H1 (cell line): ENCODE measurements around the gene PTGFR. TPM values are rescaled to one million over a fixed set of nuclear protein-coding genes. Genes with fewer than 3 reads are reported as not detected.

Source experiments
- CTCF ChIA-PET: fragments of 300-600 bp; sonication (Branson Sonifier 250); formaldehyde crosslinking; loops from one replicate; lab custom pipeline; 2021; ENCODE audit not compliant: partially characterized antibody; lab: Charles Lee
- POLR2A ChIA-PET: fragments of 300-600 bp; sonication (Branson Sonifier 250); formaldehyde crosslinking; loops from one replicate; lab custom pipeline; 2021; ENCODE audit warnings: inconsistent platforms; ENCODE audit not compliant: partially characterized antibody; lab: Charles Lee
- DNase-seq, 2 experiments: peaks; one replicate each; pipeline versions ENCODE4 v3.0.0 to v3.0.0-alpha.2; 2010 to 2022; ENCODE audit warnings: low spot score in 2 of 2, low read depth in 1 of 2, mixed read lengths in 1 of 2
- FAIRE-seq: peaks from 2 replicates; lab custom pipeline; 2011; peaks lifted over from hg19 to GRCh38; lab: Jason Lieb, UNC
- H2AFZ ChIP-seq: 2 replicates; pipeline ENCODE4 v1.8.1; 2012; ENCODE audit warnings: low read length, inconsistent platforms
- H2AK5ac ChIP-seq: 2 replicates; pipeline ENCODE4 v1.6.1; 2013; ENCODE audit warnings: low read depth, low read length
- H2BK120ac ChIP-seq: replicated peaks from 2 replicates; pipeline ENCODE3; 2013; ENCODE audit warnings: low read depth, low read length, inconsistent platforms
- H2BK12ac ChIP-seq: 2 replicates; pipeline ENCODE4 v1.6.1; 2013; ENCODE audit warnings: low read depth, low read length
- H2BK15ac ChIP-seq: 2 replicates; pipeline ENCODE4 v1.6.1; 2013; ENCODE audit warnings: low read length
- H2BK20ac ChIP-seq: 2 replicates; pipeline ENCODE4 v1.6.1; 2013; ENCODE audit warnings: low read length
- H2BK5ac ChIP-seq: 2 replicates; pipeline ENCODE4 v1.6.1; 2013; ENCODE audit warnings: low read depth, low read length
- H3K14ac ChIP-seq: 2 replicates; pipeline ENCODE4 v1.6.1; 2013; ENCODE audit warnings: inconsistent platforms; ENCODE audit not compliant: insufficient read length
- H3K18ac ChIP-seq: 2 replicates; pipeline ENCODE4 v1.6.1; 2013; ENCODE audit warnings: low read length; ENCODE audit errors: extremely low read depth
- H3K23ac ChIP-seq: 2 replicates; pipeline ENCODE4 v1.6.1; 2013; ENCODE audit warnings: inconsistent platforms; ENCODE audit not compliant: insufficient read length
- H3K23me2 ChIP-seq: 2 replicates; pipeline ENCODE4 v1.6.1; 2013; ENCODE audit warnings: low read depth, low read length
- H3K27ac ChIP-seq: 2 replicates; pipeline ENCODE4 v1.6.1; 2011; ENCODE audit warnings: low read depth, low read length, inconsistent platforms
- H3K27me3 ChIP-seq, 4 experiments: replicated peaks in 1 of 4; 1 replicate in 1 of 4; 2 replicates in 3 of 4; pipeline versions ENCODE4 v1.6.1 to v1.8.1; 2011 to 2013; ENCODE audit warnings: low read length in 3 of 4, mild to moderate bottlenecking in 3 of 4, inconsistent platforms in 2 of 4, mixed read lengths in 2 of 4, moderate library complexity in 1 of 4; ENCODE audit not compliant: control insufficient read depth in 3 of 4, insufficient read depth in 3 of 4; ENCODE audit errors: extremely low read depth in 1 of 4
- H3K36me3 ChIP-seq, 4 experiments: 2 replicates each; pipeline versions ENCODE4 v1.6.1 to v1.8.1; 2011 to 2013; ENCODE audit warnings: mild to moderate bottlenecking in 4 of 4, low read length in 3 of 4, moderate library complexity in 2 of 4, control low read depth in 1 of 4, inconsistent platforms in 1 of 4; ENCODE audit not compliant: insufficient read depth in 4 of 4, control insufficient read depth in 2 of 4
- H3K4ac ChIP-seq: replicated peaks from 2 replicates; pipeline ENCODE3; 2013; ENCODE audit warnings: low read length, low read depth, mixed read lengths, inconsistent platforms; ENCODE audit not compliant: insufficient read length
- H3K4me1 ChIP-seq, 4 experiments: replicated peaks in 1 of 4; 1 replicate in 1 of 4; 2 replicates in 3 of 4; pipeline versions ENCODE4 v1.6.1 to v1.8.1; 2011 to 2013; ENCODE audit warnings: low read length in 3 of 4, inconsistent platforms in 2 of 4, mixed read lengths in 1 of 4; ENCODE audit not compliant: insufficient read depth in 4 of 4, control insufficient read depth in 3 of 4
- H3K4me2 ChIP-seq, 2 experiments: 2 replicates each; pipeline versions ENCODE4 v1.6.1 to v1.8.1; 2011 to 2013; ENCODE audit warnings: low read depth in 2 of 2, low read length in 2 of 2, control low read depth in 1 of 2, inconsistent platforms in 1 of 2, mild to moderate bottlenecking in 1 of 2; ENCODE audit not compliant: insufficient read depth in 1 of 2
- H3K4me3 ChIP-seq, 4 experiments: fragments of 200-600, 300-600 bp in 1 of 4; sonication (generic), shearing (Covaris generic), sonication (Bioruptor Twin) in 1 of 4; 2 replicates each; pipeline versions ENCODE4 v1.5.1 to v1.8.1; 2011 to 2016; ENCODE audit warnings: low read length in 4 of 4, low read depth in 3 of 4, control low read depth in 2 of 4, inconsistent platforms in 2 of 4, mild to moderate bottlenecking in 2 of 4, mixed read lengths in 1 of 4, moderate library complexity in 1 of 4; ENCODE audit not compliant: insufficient read depth in 2 of 4; ENCODE audit errors: extremely low read depth in 1 of 4
- H3K56ac ChIP-seq: replicated peaks from 2 replicates; pipeline ENCODE3; 2013; ENCODE audit warnings: low read depth, mild to moderate bottlenecking, mixed read lengths, low read length, inconsistent platforms; ENCODE audit not compliant: insufficient read length
- H3K79me1 ChIP-seq: 2 replicates; pipeline ENCODE4 v1.6.1; 2013; ENCODE audit warnings: low read depth, low read length, control low read depth
- H3K79me2 ChIP-seq, 2 experiments: 2 replicates each; pipeline versions ENCODE4 v1.6.1 to v1.8.1; 2012 to 2013; ENCODE audit warnings: low read length in 2 of 2, mild to moderate bottlenecking in 2 of 2, inconsistent platforms in 1 of 2; ENCODE audit not compliant: insufficient read depth in 2 of 2, control insufficient read depth in 1 of 2
- H3K9ac ChIP-seq, 4 experiments: replicated peaks in 1 of 4; 1 replicate in 1 of 4; 2 replicates in 3 of 4; pipeline versions ENCODE4 v1.6.1 to v1.8.1; 2011 to 2013; ENCODE audit warnings: low read depth in 3 of 4, low read length in 3 of 4, control low read depth in 2 of 4, mild to moderate bottlenecking in 2 of 4, moderate library complexity in 2 of 4, inconsistent platforms in 1 of 4; ENCODE audit errors: extremely low read depth in 1 of 4
- H3K9me3 ChIP-seq, 2 experiments: 2 replicates each; pipeline versions ENCODE4 v1.6.1 to v1.8.1; 2012 to 2013; ENCODE audit warnings: mild to moderate bottlenecking in 2 of 2, moderate library complexity in 2 of 2, control low read depth in 1 of 2, inconsistent platforms in 1 of 2, low read depth in 1 of 2, low read length in 1 of 2, mixed read lengths in 1 of 2; ENCODE audit not compliant: insufficient read depth in 2 of 2
- H4K20me1 ChIP-seq, 2 experiments: replicated peaks in 1 of 2; 2 replicates each; pipeline versions ENCODE3 to v1.8.1; 2011 to 2013; ENCODE audit warnings: inconsistent platforms in 2 of 2, low read length in 2 of 2, mild to moderate bottlenecking in 1 of 2; ENCODE audit not compliant: insufficient read depth in 2 of 2, control insufficient read depth in 1 of 2
- H4K5ac ChIP-seq: 2 replicates; pipeline ENCODE4 v1.6.1; 2013; ENCODE audit warnings: low read length, low read depth, mixed read lengths, inconsistent platforms; ENCODE audit not compliant: insufficient read length
- H4K8ac ChIP-seq: 2 replicates; pipeline ENCODE4 v1.8.0; 2013; ENCODE audit warnings: mild to moderate bottlenecking, moderate library complexity, low read length, inconsistent platforms; ENCODE audit not compliant: insufficient read depth; ENCODE audit errors: extremely low read depth
- H4K91ac ChIP-seq: replicated peaks from 2 replicates; pipeline ENCODE3; 2013; ENCODE audit warnings: low read length, mixed read lengths, inconsistent platforms; ENCODE audit not compliant: insufficient read length
- ASH2L ChIP-seq: fragments of 200-600, 300-600 bp; sonication (generic); IDR thresholded peaks from one replicate; pipeline ENCODE4 v1.7.1; 2017; ENCODE audit warnings: low read length
- CBX5 ChIP-seq: fragments of 300-800, 300-1000 bp; sonication (generic); IDR thresholded peaks from 2 replicates; pipeline ENCODE4 v1.7.1; 2016; ENCODE audit warnings: antibody characterized with exemption, low read length, low read depth
- CBX8 ChIP-seq: fragments of 300-800, 300-1000 bp; sonication (generic); IDR thresholded peaks from 2 replicates; pipeline ENCODE4 v1.7.1; 2016; ENCODE audit warnings: low read depth, low read length, borderline replicate concordance
- CEBPB ChIP-seq: IDR thresholded peaks from 2 replicates; pipeline ENCODE4 v1.6.1; 2012; ENCODE audit warnings: low read depth, low read length
- CHD2 ChIP-seq: IDR thresholded peaks from 2 replicates; pipeline ENCODE4 v1.6.1; 2012; ENCODE audit warnings: low read length, improper control_type of control experiment
- CREB1 ChIP-seq: IDR thresholded peaks from 2 replicates; pipeline ENCODE4 v1.6.1; 2012; ENCODE audit warnings: inconsistent platforms
- EZH2 ChIP-seq: fragments of 200-600 bp; sonication (generic); IDR thresholded peaks from 2 replicates; pipeline ENCODE4 v1.7.1; 2012; ENCODE audit warnings: low read depth, mild to moderate bottlenecking, moderate library complexity, low read length, inconsistent platforms; ENCODE audit not compliant: severe bottlenecking
- GABPA ChIP-seq: IDR thresholded peaks from 2 replicates; pipeline ENCODE4 v1.6.1; 2011; ENCODE audit warnings: mild to moderate bottlenecking, low read length, moderate library complexity, borderline replicate concordance; ENCODE audit not compliant: insufficient read depth
- RFX5 ChIP-seq: IDR thresholded peaks from 2 replicates; pipeline ENCODE4 v1.6.1; 2011; ENCODE audit warnings: low read depth, low read length, improper control_type of control experiment, borderline replicate concordance
- RXRA ChIP-seq: IDR thresholded peaks from 2 replicates; pipeline ENCODE4 v1.6.1; 2011; ENCODE audit warnings: low read depth, mild to moderate bottlenecking, low read length, moderate library complexity; ENCODE audit not compliant: insufficient read depth
- SIRT6 ChIP-seq: IDR thresholded peaks from one replicate; pipeline ENCODE4 v1.7.1; 2012; ENCODE audit warnings: low read length, inconsistent platforms
- SIX5 ChIP-seq: IDR thresholded peaks from 2 replicates; pipeline ENCODE4 v1.6.1; 2011; ENCODE audit warnings: mild to moderate bottlenecking, low read depth, low read length
- SP1 ChIP-seq: IDR thresholded peaks from 2 replicates; pipeline ENCODE4 v1.6.1; 2011; ENCODE audit warnings: low read depth, low read length
- TCF12 ChIP-seq: IDR thresholded peaks from 2 replicates; pipeline ENCODE4 v1.6.1; 2011; ENCODE audit warnings: low read depth, mild to moderate bottlenecking, low read length
- ZNF274 ChIP-seq: IDR thresholded peaks from 2 replicates; pipeline ENCODE4 v1.7.0; 2012; ENCODE audit warnings: low read length, borderline replicate concordance; ENCODE audit errors: extremely low read depth
- WGBS, 2 experiments: shearing (Covaris generic) in 1 of 2; methylation state at CpG; one replicate each; pipeline versions ENCODE4 v1.1.6 to v1.1.7; 2013 to 2015; ENCODE audit warnings: low lambda C conversion rate in 2 of 2, mixed read lengths in 2 of 2, inconsistent platforms in 1 of 2, low coverage in 1 of 2, missing lambda C conversion rate in 1 of 2; ENCODE audit not compliant: insufficient replicate concordance in 2 of 2, insufficient coverage in 1 of 2, insufficient read length in 1 of 2; ENCODE audit errors: extremely low coverage in 1 of 2, missing lambda C conversion rate in 1 of 2; 5-methylcytosine and 5-hydroxymethylcytosine counted together
- polyA plus RNA-seq, 7 experiments: library from polyadenylated mRNA; depleted of rRNA in 3 of 7; stranded (reverse) in 5 of 7; unstranded in 2 of 7; fragments of >200 nt in 5 of 7; fragments of 200-250 nt in 2 of 7; gene quantifications; 1 replicate in 5 of 7; 2 replicates in 1 of 7; 4 replicates in 1 of 7; pipeline versions ENCODE4 v1.2.1 to v1.2.3, GENCODE V29; 2011 to 2013; ENCODE audit warnings: missing spikeins in 2 of 7, mixed read lengths in 2 of 7
- total RNA-seq: library from RNA; stranded (reverse); fragmentation: NEBNext Ultra II Directional; extraction: Animal tissue kit (Norgen Biotek cat#: 25700); gene quantifications from 2 replicates; pipeline ENCODE4 v1.2.1, GENCODE V29; 2021

PTGFR gene
- total and polyA plus RNA-seq, 2 of the 8 experiments (the other 6 are each of a cell fraction or from before 2014, with no cell fraction given): 0.02 TPM; not detected in 1

DNA sequence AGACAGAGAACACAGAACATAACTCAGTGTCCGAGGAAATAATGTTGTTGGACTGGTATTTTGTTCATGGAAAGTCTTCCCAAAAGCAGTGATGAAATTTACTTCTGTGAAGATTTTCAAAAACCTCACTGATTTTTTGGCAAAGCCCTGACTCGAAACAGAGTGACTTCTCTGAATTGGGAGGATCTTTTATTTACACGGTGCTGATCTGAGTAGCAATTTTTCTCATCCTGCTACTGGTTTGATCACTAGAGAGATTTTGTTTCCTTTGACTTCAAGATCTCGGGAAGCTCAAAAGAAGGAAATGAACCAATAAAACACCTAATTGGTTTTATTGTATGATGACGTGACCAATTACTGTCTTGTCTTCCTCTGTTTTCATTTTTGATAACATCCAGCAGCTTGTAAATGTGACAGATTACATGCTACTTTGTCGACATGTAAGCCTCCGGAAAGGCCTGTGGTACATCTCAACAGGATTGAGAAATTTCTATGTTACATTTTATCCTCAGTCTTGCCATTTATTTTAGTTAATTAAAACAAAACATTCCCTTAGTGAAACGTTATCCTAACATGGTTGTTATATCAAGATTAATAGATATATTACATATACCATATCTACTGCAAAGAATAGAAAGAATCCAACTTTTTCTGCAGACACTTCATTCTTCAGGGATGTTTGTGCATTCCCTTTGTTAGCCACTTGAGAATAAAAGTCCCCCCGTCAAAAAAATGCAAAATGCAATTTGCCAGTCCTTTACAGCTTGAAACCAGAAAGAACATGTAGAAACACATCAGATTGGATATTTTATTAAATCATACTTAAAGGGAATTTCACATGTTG lies 86.7 kb downstream of the PTGFR start:
- no peaks in the 10 kb centered on the region for H3K4me1 ChIP-seq
- no peak overlapping the region for H3K14ac ChIP-seq
- no peak overlapping the region for H3K4me3 ChIP-seq
- CTCF ChIA-PET: interaction anchor here (0.8 kb wide), 1 partner anchor 446 kb away, joined by 4 read pairs; no protein-coding TSS in a partner anchor
- H3K79me2 ChIP-seq: no peaks in the 10 kb centered on the region
- no peak overlapping the region for H2BK12ac ChIP-seq
- no peak overlapping the region for H4K5ac ChIP-seq
- H4K8ac ChIP-seq: no peak overlapping the region
- WGBS, 2 experiments: 91% methylated on average over 9 of the region's 9 CpGs; no CpG with 5 or more reads in 1 of the 2 experiments
- no peaks in the 10 kb centered on the region for H3K79me1 ChIP-seq
- POLR2A ChIA-PET: no interaction called here
- no peak overlapping the region for H2BK15ac ChIP-seq
- no peak overlapping the region for H2BK5ac ChIP-seq
- H4K91ac ChIP-seq: no peak overlapping the region
- H3K4me2 ChIP-seq: no peak overlapping the region
- H3K36me3 ChIP-seq: no peaks in the 10 kb centered on the region
- no peak overlapping the region for H2AK5ac ChIP-seq
- H2AFZ ChIP-seq: no peak overlapping the region
- DNase-seq (no peak), FAIRE-seq (no peak)
- H3K23ac ChIP-seq: no peak overlapping the region
- H3K18ac ChIP-seq: no peak overlapping the region
- H3K56ac ChIP-seq: no peak overlapping the region
- H3K9me3 ChIP-seq: no peaks in the 10 kb centered on the region
- no peaks in the 10 kb centered on the region for H3K23me2 ChIP-seq
- no peak overlapping the region for H3K4ac ChIP-seq
- no peak overlapping the region for H3K9ac ChIP-seq
- H2BK120ac ChIP-seq: no peak overlapping the region
- H2BK20ac ChIP-seq: no peak overlapping the region
- no peaks in the 10 kb centered on the region for H3K27me3 ChIP-seq
- no peak overlapping the region for H3K27ac ChIP-seq
- no peaks in the 10 kb centered on the region for H4K20me1 ChIP-seq
- TF ChIP-seq SP1 (no peak), CREB1 (no peak), GABPA (no peak), ZNF274 (no peak), CBX5 (no peak), SIRT6 (no peak), RFX5 (no peak), TCF12 (no peak), CBX8 (no peak), EZH2 (no peak), SIX5 (no peak), ASH2L (no peak), RXRA (no peak), CHD2 (no peak), CEBPB (no peak)
